Astrocyte of the spinal cord (primary cell): ENCODE data around the gene STRADB.

Experiments
- DNase-seq: peaks from one replicate; pipeline ENCODE4 v3.0.0; 2011; ENCODE audit warnings: low read depth, low spot score
- H3K4me3 ChIP-seq: 2 replicates; pipeline ENCODE4 v1.5.1; 2011; ENCODE audit warnings: low read depth, mild to moderate bottlenecking, low read length, moderate library complexity
- CTCF ChIP-seq: IDR thresholded peaks from 2 replicates; pipeline ENCODE4 v1.5.1; 2012; ENCODE audit warnings: low read depth, mild to moderate bottlenecking, low read length, inconsistent platforms
- in situ Hi-C: cut with HindIII; loops from 2 replicates; pipeline ENCODE4 v1.10.0; 2017; ENCODE audit warnings: low sequenced_read_pairs

The STRADB gene

DNA sequence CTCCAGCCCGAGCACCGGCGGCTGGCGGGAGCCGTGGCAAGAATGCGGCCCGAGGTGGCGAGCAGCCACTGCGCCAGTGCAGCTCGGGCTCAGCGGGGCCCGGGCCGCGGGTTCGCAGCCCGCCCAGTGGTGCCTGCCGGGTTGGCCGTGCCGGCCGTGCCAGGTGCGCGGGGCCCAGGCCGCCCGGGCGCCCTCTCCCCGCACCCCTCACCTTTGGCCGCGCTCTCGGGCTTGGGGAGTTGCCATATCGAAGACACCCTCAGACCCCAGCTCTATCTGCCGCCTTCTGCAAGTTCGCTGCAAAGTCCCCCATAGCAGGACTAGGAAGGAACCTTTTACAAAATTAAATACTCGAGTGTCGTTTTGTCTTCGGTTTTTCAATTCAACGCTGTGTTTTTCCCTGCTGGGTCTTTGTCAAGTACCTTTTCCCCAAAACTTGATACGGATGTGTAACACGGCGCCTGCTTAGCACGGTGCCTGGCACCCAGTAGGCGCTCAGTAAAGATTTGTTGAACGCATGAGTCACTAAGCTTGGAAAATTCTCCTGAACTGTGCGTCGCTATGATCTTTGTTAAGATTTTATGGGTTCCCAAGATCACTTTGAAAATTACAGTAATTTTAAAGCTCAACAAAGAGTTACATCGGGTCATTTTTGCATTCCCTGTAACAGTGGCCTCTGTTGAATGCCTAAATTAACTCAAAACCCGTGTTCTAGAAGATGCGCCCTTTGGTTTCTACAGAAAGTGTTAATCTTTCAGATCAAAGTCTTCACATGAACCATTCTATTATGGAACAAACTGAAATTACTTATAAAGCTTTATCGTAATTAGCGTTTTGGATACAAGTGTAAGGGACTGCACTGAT lies 750 bp downstream of the STRADB start:
- DNase-seq, result no peak
- in situ Hi-C loops, result no loop called here
- no peak for TF ChIP-seq CTCF
- H3K4me3 ChIP-seq, result peak overlapping the region; percentile 99

GRCh38 chr2:201452922-201453643 lies 1.5 kb downstream of the STRADB start:
- no peak overlapping the region for H3K4me3 ChIP-seq
- in situ Hi-C loops, result no loop called here
- DNase-seq, result no peak
- TF ChIP-seq CTCF, result no peak

DNA sequence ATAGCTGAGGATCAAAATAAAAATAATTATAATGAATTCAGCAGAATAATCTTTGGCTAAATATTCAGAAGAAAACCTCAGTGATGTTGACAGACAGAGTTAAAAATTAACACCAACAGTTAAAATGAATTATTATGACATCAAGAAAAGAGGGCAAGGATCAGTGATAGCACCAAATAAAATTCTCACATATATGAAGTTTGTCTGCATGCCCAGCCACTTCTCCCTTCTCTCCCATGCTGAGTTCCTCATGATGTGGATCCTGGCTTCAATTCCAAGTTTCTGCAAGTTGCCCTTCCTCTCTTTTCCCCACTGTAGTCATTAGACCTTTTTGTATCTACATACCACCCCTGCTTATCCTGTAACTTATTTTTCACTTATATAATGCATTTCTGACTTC lies 6.8 kb downstream of the STRADB start:
- no peak for TF ChIP-seq CTCF
- H3K4me3 ChIP-seq, result no peak overlapping the region
- no peak for DNase-seq
- in situ Hi-C loops, result no loop called here

DNA sequence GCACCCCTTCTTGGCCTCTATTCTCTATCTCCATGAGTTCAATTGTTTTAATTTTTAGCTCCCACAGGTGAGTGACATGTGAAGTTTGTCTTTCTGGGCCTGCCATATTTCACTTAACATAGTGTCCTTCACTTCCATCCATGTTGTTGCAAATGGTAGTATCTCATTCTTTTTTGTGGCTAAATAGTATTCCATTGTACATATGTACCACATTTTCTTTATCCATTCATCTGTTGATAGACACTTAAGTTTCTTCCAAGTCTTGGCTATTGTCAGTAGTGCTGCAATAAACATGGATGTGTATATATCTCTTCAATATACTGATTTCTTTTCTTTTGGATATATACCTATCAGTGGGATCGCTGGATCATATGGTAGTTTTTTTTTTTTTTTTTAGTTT lies 9.0 kb downstream of the STRADB start:
- H3K4me3 ChIP-seq, result no peak overlapping the region
- in situ Hi-C loops, result no loop called here
- DNase-seq, result no peak
- no peak for TF ChIP-seq CTCF

DNA sequence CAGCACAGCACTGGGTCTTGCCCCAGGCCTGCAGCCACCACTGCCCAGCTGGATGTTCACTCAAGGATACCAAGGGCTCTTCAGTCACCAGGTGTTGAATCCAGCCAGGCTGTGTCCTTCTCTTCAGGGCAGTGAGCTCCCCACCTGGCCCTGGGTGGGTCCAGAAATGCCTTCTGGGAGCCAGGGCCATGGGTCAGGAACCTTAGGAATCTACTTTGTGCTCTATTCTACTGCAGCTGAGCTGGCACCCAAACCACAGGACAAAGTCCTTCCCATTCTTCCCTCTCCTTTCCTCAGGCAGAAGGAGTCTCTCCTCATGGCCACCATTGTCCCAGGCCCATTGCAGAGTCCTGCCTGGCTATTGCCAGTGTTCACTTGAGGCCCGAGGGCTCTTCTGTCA lies 13.0 kb downstream of the STRADB start:
- no peak overlapping the region for H3K4me3 ChIP-seq
- in situ Hi-C loops, result no loop called here
- TF ChIP-seq CTCF, result no peak
- no peak for DNase-seq

DNA sequence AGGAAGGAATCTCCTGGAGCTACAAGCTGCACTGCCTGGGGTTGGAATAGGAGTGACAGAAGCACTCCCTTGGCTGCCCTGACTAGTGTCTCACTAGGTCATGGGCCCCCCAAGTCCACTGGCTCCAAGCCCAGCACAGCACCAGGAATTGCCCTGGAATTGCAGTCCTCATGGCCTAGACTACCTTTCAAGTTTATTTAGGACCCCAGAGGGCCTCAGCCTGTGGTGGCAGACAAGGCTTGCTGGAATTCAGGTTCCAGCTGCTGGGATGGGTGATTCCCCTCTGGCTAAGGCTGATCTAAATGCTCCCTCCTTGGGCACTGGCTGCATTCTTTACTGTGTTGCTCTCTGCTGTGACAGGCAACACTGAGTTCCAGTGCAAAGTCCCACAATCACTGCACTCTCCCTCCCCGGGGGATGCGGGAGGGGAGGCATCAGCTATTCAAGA lies 14.0 kb downstream of the STRADB start:
- peak; percentile 29 for DNase-seq
- in situ Hi-C loops, result no loop called here
- no peak for TF ChIP-seq CTCF
- H3K4me3 ChIP-seq, result no peak overlapping the region
